Smooth muscle cell (in vitro differentiated cells): ENCODE data around the gene RGS4. TPM values are rescaled to one million over a fixed set of nuclear protein-coding genes. Genes with fewer than 3 reads are reported as not detected.

Source experiments
- DNase-seq: peaks from one replicate; lab custom pipeline; 2025; ENCODE audit not compliant: unreplicated experiment; lab: John Stamatoyannopoulos, UW
- H2AFZ ChIP-seq: fragments of 200-600 bp; sonication (generic); 2 replicates; pipeline ENCODE4 v1.6.0; 2016; ENCODE audit warnings: antibody characterized with exemption, low read depth, mild to moderate bottlenecking
- H3F3A ChIP-seq: fragments of 200-600 bp; sonication (generic); 2 replicates; pipeline ENCODE4 v1.6.0; 2017; ENCODE audit warnings: antibody characterized with exemption, low read depth
- H3K27ac ChIP-seq: fragments of 200-600 bp; sonication (generic); 2 replicates; pipeline ENCODE4 v1.5.1; 2016; ENCODE audit warnings: low read depth, mild to moderate bottlenecking
- H3K27me3 ChIP-seq: fragments of 200-600 bp; sonication (generic); 2 replicates; pipeline ENCODE4 v1.6.1; 2016; ENCODE audit warnings: low read depth, mild to moderate bottlenecking
- H3K36me3 ChIP-seq: fragments of 200-600 bp; sonication (generic); 2 replicates; pipeline ENCODE4 v1.5.1; 2016; ENCODE audit warnings: low read depth
- H3K4me1 ChIP-seq: fragments of 200-600 bp; sonication (generic); 2 replicates; pipeline ENCODE4 v1.5.1; 2016; ENCODE audit warnings: low read depth
- H3K4me2 ChIP-seq: fragments of 200-600 bp; sonication (generic); 2 replicates; pipeline ENCODE4 v1.6.0; 2016; ENCODE audit warnings: mild to moderate bottlenecking
- H3K4me3 ChIP-seq: fragments of 200-600 bp; sonication (generic); 2 replicates; pipeline ENCODE4 v1.5.1; 2016; ENCODE audit warnings: mild to moderate bottlenecking
- H3K79me2 ChIP-seq: fragments of 200-600 bp; sonication (generic); 2 replicates; pipeline ENCODE4 v1.6.0; 2016; ENCODE audit warnings: low read depth, mild to moderate bottlenecking
- H3K9ac ChIP-seq: fragments of 200-600 bp; sonication (generic); 2 replicates; pipeline ENCODE4 v1.6.0; 2016; ENCODE audit warnings: low read depth
- H3K9me3 ChIP-seq: fragments of 200-600 bp; sonication (generic); replicated peaks from 2 replicates; pipeline ENCODE4 v1.5.1; 2016; ENCODE audit warnings: low read depth
- H4K20me1 ChIP-seq: fragments of 200-600 bp; sonication (generic); 2 replicates; pipeline ENCODE4 v1.6.0; 2016; ENCODE audit warnings: low read depth
- WGBS: methylation state at CpG from one replicate; pipeline ENCODE4 v1.1.7; 2016; ENCODE audit warnings: low lambda C conversion rate; 5-methylcytosine and 5-hydroxymethylcytosine counted together
- polyA plus RNA-seq: library from polyadenylated mRNA; unstranded; fragments of >200 nt; fragmentation: Nextera tagmentation; extraction: Ambion mirVana; gene quantifications from 2 replicates; pipeline ENCODE4 v1.2.1, GENCODE V29; 2016
- total RNA-seq: library from RNA; depleted of rRNA; stranded (reverse); fragments of >200 nt; gene quantifications from 2 replicates; pipeline ENCODE4 v1.2.3, GENCODE V29; 2014
- TF ChIP-seq, protein P1 (sequence below): fragments of 200-600 bp; sonication (generic); IDR thresholded peaks from 2 replicates; pipeline ENCODE4 v1.5.1; 2017; ENCODE audit warnings: borderline replicate concordance, mild to moderate bottlenecking, antibody characterized with exemption; ENCODE audit not compliant: insufficient read depth, poor library complexity, severe bottlenecking

Gene RGS4
- total and polyA plus RNA-seq, 2 experiments from 2014 or later = 6.2 to 50.6 TPM

DNA sequence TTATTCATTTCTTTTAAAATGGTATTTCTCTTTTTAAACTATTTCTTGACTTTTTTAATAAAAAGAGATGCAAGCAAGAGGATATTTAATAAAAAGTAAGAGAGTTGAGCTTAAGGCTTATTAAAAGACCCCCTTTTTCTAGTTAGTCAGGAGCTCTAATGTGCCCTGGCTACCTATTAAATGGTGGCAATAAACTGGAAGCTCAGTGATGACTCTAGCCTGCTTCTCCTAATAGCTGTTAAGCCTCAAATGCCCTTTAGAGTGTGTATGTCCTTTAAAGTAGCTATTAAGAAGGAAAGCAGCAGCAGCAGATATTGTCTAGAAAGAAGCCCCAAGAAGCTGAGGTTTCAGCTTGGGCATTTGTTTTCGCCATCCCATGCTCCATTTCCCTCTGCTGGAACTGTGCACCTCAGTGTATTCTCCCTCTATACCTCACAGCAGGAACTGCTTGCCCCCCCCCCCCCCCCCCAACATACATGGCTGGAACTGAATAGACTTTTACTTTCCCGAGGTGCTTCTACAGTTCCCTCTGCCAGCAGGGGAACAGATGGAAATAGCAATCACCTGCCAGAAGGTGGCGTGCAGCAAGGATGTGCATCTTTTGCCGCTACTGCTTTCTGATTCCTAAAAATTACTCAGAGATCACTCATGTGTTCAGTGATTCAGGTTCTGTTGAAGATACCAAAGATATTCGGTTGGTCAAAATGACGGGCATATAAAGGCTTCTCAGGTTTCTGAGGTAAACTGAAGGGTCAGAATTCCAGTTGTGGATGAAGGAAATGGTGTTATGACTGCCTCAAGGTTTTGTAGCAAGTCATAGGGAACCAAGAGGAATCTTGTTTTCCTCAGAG is 2.5 kb downstream of the RGS4 start:
- H4K20me1 ChIP-seq = no peaks in the 10 kb centered on the region
- peak overlapping the region; percentile 28 for H2AFZ ChIP-seq
- peaks cover 8% of the 10 kb centered on the region for H3K4me1 ChIP-seq
- H3K27me3 ChIP-seq = no peaks in the 10 kb centered on the region
- peak; percentile 7 for DNase-seq
- no peaks in the 10 kb centered on the region for H3K9me3 ChIP-seq
- peak overlapping the region; percentile 14 for H3K27ac ChIP-seq
- H3K36me3 ChIP-seq = no peaks in the 10 kb centered on the region
- peak overlapping the region; percentile 71 for H3K4me2 ChIP-seq
- H3K9ac ChIP-seq = no peak overlapping the region
- TF ChIP-seq, protein P1, sequence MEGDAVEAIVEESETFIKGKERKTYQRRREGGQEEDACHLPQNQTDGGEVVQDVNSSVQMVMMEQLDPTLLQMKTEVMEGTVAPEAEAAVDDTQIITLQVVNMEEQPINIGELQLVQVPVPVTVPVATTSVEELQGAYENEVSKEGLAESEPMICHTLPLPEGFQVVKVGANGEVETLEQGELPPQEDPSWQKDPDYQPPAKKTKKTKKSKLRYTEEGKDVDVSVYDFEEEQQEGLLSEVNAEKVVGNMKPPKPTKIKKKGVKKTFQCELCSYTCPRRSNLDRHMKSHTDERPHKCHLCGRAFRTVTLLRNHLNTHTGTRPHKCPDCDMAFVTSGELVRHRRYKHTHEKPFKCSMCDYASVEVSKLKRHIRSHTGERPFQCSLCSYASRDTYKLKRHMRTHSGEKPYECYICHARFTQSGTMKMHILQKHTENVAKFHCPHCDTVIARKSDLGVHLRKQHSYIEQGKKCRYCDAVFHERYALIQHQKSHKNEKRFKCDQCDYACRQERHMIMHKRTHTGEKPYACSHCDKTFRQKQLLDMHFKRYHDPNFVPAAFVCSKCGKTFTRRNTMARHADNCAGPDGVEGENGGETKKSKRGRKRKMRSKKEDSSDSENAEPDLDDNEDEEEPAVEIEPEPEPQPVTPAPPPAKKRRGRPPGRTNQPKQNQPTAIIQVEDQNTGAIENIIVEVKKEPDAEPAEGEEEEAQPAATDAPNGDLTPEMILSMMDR = peak; percentile 74
- H3K4me3 ChIP-seq = peak overlapping the region; percentile 37
- no peaks in the 10 kb centered on the region for H3F3A ChIP-seq
- peaks cover 7% of the 10 kb centered on the region for H3K79me2 ChIP-seq
- 7% methylated on average over 6 of the region's 6 CpGs for WGBS

DNA sequence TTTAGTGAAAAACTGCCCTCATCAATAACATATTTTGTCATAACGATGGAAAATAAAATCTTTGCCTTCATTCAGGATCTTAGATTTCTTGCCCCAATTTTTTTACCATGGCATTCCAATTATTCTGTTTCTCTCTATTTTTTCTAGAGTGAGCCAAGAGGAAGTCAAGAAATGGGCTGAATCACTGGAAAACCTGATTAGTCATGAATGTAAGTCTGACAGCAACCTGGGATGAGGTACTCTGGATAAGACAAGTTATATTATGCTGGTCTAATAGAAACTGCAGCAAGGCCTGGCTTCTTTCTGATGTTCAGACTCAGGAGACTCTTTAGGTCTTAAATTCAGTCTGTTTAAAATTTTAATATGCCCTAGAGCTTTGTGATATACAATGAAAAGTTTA is 3.5 kb downstream of the RGS4 start:
- TF ChIP-seq, protein P1 = no peak
- Histone ChIP-seq H2AFZ (no peak overlapping the region), H3F3A (no peaks in the 10 kb centered on the region), H3K4me3 (no peak overlapping the region), H3K4me2 (no peak overlapping the region), H3K79me2 (peaks cover 7% of the 10 kb centered on the region), H3K9me3 (no peaks in the 10 kb centered on the region), H3K9ac (no peak overlapping the region), H3K4me1 (peaks cover 8% of the 10 kb centered on the region), H3K27me3 (no peaks in the 10 kb centered on the region), H3K27ac (no peak overlapping the region), H4K20me1 (no peaks in the 10 kb centered on the region), H3K36me3 (no peaks in the 10 kb centered on the region)
- DNase-seq = no peak
- 91% methylated on average over 1 of the region's 1 CpG for WGBS

DNA sequence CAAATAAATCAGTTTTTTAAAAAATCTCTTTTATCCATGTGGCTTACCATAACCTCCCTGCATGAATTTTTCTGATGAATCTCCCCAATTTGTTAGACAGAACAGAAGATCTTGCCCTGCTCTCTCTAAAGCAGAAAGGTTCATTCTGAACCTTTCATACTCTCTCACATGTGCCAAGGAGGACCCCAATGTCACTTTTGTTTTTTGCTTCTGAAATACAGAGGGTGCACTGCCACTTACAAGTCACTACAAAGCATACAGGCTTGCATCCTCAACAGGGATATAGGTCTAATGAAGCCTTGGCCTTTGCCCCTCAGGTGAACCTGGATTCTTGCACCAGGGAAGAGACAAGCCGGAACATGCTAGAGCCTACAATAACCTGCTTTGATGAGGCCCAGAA is 4.8 kb downstream of the RGS4 start:
- H3F3A ChIP-seq = no peaks in the 10 kb centered on the region
- H4K20me1 ChIP-seq = no peaks in the 10 kb centered on the region
- no peaks in the 10 kb centered on the region for H3K9me3 ChIP-seq
- no peak overlapping the region for H3K4me2 ChIP-seq
- no peak for DNase-seq
- no peaks in the 10 kb centered on the region for H3K36me3 ChIP-seq
- no peak overlapping the region for H2AFZ ChIP-seq
- peaks cover 7% of the 10 kb centered on the region for H3K79me2 ChIP-seq
- H3K9ac ChIP-seq = no peak overlapping the region
- no peak overlapping the region for H3K27ac ChIP-seq
- 97% methylated on average over 1 of the region's 1 CpG for WGBS
- H3K4me3 ChIP-seq = no peak overlapping the region
- H3K4me1 ChIP-seq = peaks cover 4% of the 10 kb centered on the region
- TF ChIP-seq, protein P1 = no peak
- no peaks in the 10 kb centered on the region for H3K27me3 ChIP-seq

DNA sequence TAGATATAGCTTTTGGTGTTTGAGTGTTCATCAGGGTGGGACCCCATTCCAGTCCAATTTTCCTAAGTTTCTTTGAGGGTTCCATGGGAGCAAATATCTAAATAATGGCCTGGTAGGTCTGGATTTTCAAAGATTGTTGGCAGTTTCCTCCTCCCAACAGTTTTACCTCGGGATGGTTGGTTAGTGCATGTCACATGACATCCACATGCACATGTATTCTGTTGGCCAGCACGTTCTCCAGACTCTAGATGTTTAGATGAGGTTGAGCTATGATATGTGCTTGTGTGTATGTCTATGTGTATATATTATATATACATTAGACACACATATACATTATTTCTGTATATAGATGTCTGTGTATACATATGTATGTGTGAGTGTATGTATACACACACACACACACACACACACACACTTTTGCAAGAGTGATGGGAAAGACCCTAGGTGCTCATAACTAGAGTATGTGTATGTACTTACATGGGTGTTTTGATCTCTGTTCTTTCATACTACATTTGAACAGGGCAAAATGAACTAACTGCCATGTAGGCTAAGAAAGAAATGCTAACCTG is 5.6 kb downstream of the RGS4 start:
- Histone ChIP-seq H2AFZ (no peak overlapping the region), H3K4me1 (peaks cover 4% of the 10 kb centered on the region), H3K79me2 (peaks cover 7% of the 10 kb centered on the region), H3K27ac (no peak overlapping the region), H3K9ac (no peak overlapping the region), H3K27me3 (no peaks in the 10 kb centered on the region), H3F3A (no peaks in the 10 kb centered on the region), H4K20me1 (no peaks in the 10 kb centered on the region), H3K4me3 (no peak overlapping the region), H3K4me2 (no peak overlapping the region), H3K9me3 (no peaks in the 10 kb centered on the region), H3K36me3 (no peaks in the 10 kb centered on the region)
- TF ChIP-seq, protein P1 = no peak
- DNase-seq = no peak
- WGBS = 89% methylated on average over 2 of the region's 2 CpGs
